OCI-M2 (cell line): ENCODE measurements around the gene ZNF335.
"Not testable (repeated sequence)": the region's sequence is repeated elsewhere in the genome, so short reads cannot be mapped to it uniquely, and the experiment has no call there.

Source experiments
- DNase-seq: peaks from one replicate; lab custom pipeline; 2025; ENCODE audit not compliant: unreplicated experiment; lab: John Stamatoyannopoulos, UW

Gene ZNF335

GRCh38 chr20:45972500-45973183 lies 639 bp upstream of the ZNF335 start:
- DNase-seq = no peak

GRCh38 chr20:45971425-45971674 lies 653 bp downstream of the ZNF335 start:
- DNase-seq = no peak

- DNase-seq = no peak
These were observed 1.2 kb downstream of the ZNF335 start for GRCh38 chr20:45970646-45971424.

- no peak for DNase-seq
These were observed 2.0 kb downstream of the ZNF335 start for GRCh38 chr20:45969712-45970634.

- DNase-seq = no peak
These were observed 2.9 kb downstream of the ZNF335 start for GRCh38 chr20:45968801-45969711.

GRCh38 chr20:45968081-45968671 lies 3.8 kb downstream of the ZNF335 start:
- DNase-seq = no peak

- no peak for DNase-seq
These were observed 4.4 kb downstream of the ZNF335 start for GRCh38 chr20:45967551-45968080.

- no peak for DNase-seq
These were observed 6.6 kb downstream of the ZNF335 start for GRCh38 chr20:45965169-45966002.

- DNase-seq = no peak
These were observed 8.0 kb downstream of the ZNF335 start for GRCh38 chr20:45964006-45964400.

GRCh38 chr20:45963059-45964005 lies 8.7 kb downstream of the ZNF335 start:
- no peak for DNase-seq

GRCh38 chr20:45962031-45962755 lies 9.8 kb downstream of the ZNF335 start:
- DNase-seq = no peak

GRCh38 chr20:45959956-45960630 lies 11.9 kb downstream of the ZNF335 start:
- DNase-seq = no peak

GRCh38 chr20:45959126-45959525 lies 12.9 kb downstream of the ZNF335 start:
- DNase-seq = no peak

- no peak for DNase-seq
These were observed 13.4 kb downstream of the ZNF335 start for GRCh38 chr20:45958593-45958992.

- DNase-seq = no peak
These were observed 14.7 kb downstream of the ZNF335 start for GRCh38 chr20:45957021-45957941.

GRCh38 chr20:45956326-45956725 lies 15.7 kb downstream of the ZNF335 start:
- not testable (repeated sequence) for DNase-seq
